Kasumi-1 (cell line): ENCODE measurements around the gene SAP30.

ENCODE experiments used
- DNase-seq, 2 experiments: peaks; one replicate each; lab custom pipeline; 2025; lab: John Stamatoyannopoulos, UW

SAP30 gene

GRCh38 chr4:173415885-173416653 lies 45.3 kb downstream of the SAP30 start:
- DNase-seq, result peak; percentile 98 to 99

DNA sequence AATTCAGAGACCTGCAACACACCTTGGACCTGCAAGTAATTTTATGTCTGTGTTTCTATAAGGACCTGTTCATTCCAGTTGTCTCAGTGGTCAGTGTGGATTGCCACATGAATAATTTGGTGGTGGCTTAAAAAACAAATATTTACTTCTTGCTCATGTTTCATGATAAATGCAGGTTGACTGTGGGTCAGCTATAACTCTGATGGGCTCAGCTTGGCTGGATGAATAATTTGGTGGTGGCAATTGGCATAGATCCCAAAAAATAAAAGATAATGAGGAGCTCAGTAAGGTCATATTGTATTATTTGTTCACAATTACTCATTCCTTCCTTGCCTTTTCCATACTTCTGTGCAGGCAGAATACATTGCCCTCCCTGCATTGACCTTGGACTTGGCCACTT lies 47.1 kb downstream of the SAP30 start:
- no peak for DNase-seq

DNA sequence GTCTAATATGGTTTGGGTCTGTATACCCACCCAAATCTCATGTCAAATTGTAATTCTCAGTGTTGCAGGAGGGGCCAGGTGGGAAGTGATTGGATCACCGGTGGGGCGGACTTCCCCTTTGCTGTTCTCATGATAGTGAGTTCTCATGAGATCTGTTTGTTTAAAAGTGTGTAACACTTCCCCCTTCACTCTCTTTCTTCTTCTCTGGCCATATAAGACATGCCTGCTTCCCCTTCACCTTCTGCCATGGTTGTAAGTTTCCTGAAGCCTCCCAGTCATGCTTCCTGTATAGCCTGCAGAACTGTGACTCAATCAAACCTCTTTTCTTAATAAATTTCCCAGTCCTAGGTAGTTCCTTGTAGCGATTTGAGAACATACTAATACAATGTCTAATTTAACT lies 47.9 kb downstream of the SAP30 start:
- peak; percentile 77 to 82 for DNase-seq

DNA sequence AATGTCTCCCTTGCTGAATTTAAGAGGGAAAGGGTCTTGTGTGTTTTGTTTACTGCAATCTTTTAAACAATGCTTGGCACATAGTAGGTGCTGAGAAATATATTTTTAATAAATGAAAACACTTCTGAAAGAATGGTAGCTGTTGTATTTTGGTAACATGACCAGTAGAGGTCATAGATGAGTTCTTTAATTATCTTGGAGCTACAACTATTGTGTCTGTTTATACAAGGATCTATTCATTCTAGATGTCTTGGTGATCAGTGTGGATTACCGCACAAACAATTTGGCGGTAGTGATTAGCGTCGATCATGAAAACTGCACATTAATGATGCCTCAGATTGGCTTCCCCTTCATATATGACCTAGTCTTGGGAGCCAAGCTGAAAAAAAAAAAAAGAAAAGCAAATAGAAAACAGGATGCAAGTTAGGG lies 49.6 kb downstream of the SAP30 start:
- peak; percentile 69 to 73 for DNase-seq

DNA sequence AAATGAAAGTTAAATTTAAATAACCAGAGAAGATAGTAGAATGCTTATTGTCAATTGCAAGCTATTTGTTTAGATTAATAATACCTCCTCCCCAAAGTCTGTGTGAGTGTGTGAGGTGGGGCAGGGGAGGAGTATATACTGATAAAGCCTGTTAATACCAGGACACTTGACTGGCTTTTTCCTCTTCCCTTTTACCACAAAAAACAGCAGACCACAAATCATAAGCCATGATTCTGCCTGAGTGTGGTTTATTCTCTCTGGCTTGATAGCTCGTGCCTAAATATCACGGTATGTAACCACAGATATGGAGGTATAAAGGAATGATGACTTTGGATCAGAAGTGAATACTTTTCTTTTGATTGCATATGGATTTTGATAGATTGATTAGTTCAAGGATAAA lies 50.0 kb downstream of the SAP30 start:
- no peak for DNase-seq

DNA sequence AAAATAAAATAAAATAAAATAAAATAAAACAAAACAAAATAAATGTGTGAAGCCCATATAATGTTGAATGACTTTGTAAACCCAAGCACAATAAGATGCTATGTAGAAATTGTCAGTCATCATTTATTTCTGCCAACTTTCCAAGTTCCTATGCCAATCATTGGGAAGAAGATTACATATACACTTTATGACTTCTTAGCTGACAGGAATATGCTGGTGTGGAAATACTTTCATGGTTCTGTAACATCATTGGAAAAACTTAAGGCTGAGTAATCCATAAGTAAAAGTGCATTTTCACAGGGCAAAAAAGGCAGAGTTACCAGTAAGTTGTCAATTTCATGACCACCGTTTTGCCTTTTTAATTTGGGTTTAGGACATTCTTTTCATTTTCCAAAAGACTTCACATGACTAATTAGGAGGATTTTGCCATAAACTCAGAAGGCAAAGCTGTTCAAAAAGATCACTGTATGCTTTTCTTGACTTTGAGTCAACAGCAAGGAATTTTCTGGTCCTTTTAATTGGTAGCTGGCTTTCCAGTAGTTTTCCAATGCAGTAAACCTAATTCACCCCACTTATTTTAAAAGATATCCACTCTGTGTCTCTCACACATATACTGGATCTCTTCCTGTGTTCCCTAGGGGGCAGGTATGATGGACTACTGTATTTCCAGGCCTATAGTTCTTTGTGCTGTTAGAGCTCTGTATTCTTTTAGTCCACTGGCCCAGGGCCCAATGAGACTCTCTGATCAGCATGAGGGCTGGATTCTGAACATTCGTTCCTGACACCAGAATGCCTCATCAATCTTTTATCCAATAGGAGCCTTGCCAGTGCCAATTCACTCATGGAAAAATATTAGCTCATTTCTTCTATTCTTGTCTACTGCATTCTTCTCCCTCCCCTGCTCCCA lies 54.4 kb downstream of the SAP30 start:
- DNase-seq, result no peak

GRCh38 chr4:173426064-173426463 lies 55.3 kb downstream of the SAP30 start:
- peak; percentile 21 to 29 for DNase-seq
